ENCODE data around the gene RTCA.
"Not testable (repeated sequence)": the region's sequence is repeated elsewhere in the genome, so short reads cannot be mapped to it uniquely, and the experiment has no call there.

The RTCA gene

GRCh38 chr1:100261686-100262085, 4.3 kb upstream of the RTCA start:
- DNase-seq (ENCODE audit: low spot score): no peak

GRCh38 chr1:100264081-100264480, 1.9 kb upstream of the RTCA start:
- DNase-seq (ENCODE audit: low spot score): not testable (repeated sequence)

- DNase-seq (ENCODE audit: low spot score): peak; percentile 23
Measured at GRCh38 chr1:100265562-100265930, 470 bp upstream of the RTCA start.

- DNase-seq (ENCODE audit: low spot score): peak; percentile 48
Measured at GRCh38 chr1:100266741-100267140, 725 bp downstream of the RTCA start.

- no peak for DNase-seq (ENCODE audit: low spot score)
Measured at GRCh38 chr1:100267284-100267683, 1.3 kb downstream of the RTCA start.

- DNase-seq (ENCODE audit: low spot score): no peak
Measured at GRCh38 chr1:100268202-100268601, 2.2 kb downstream of the RTCA start.

- no peak for DNase-seq (ENCODE audit: low spot score)
Measured at GRCh38 chr1:100277866-100278265, 11.8 kb downstream of the RTCA start.

- DNase-seq (ENCODE audit: low spot score): no peak
Measured at GRCh38 chr1:100279358-100279923, 13.4 kb downstream of the RTCA start.

GRCh38 chr1:100279954-100280682, 14.1 kb downstream of the RTCA start:
- no peak for DNase-seq (ENCODE audit: low spot score)

GRCh38 chr1:100284591-100284990, 18.6 kb downstream of the RTCA start:
- DNase-seq (ENCODE audit: low spot score): no peak

GRCh38 chr1:100287162-100287561, 21.1 kb downstream of the RTCA start:
- DNase-seq (ENCODE audit: low spot score): no peak

- DNase-seq (ENCODE audit: low spot score): no peak
Measured at GRCh38 chr1:100290291-100290690, 24.3 kb downstream of the RTCA start.

GRCh38 chr1:100292711-100293110, 26.7 kb downstream of the RTCA start:
- peak; percentile 22 for DNase-seq (ENCODE audit: low spot score)

GRCh38 chr1:100296140-100296539, 30.1 kb downstream of the RTCA start:
- no peak for DNase-seq (ENCODE audit: low spot score)

GRCh38 chr1:100296997-100297396, 31.0 kb downstream of the RTCA start:
- DNase-seq (ENCODE audit: low spot score): not testable (repeated sequence)

- no peak for DNase-seq (ENCODE audit: low spot score)
Measured at GRCh38 chr1:100298512-100298911, 32.5 kb downstream of the RTCA start.

GRCh38 chr1:100299521-100300222, 33.7 kb downstream of the RTCA start:
- peak; percentile 73 for DNase-seq (ENCODE audit: low spot score)

- DNase-seq (ENCODE audit: low spot score): no peak
Measured at GRCh38 chr1:100300691-100301090, 34.7 kb downstream of the RTCA start.

- DNase-seq (ENCODE audit: low spot score): no peak
Measured at GRCh38 chr1:100302739-100303138, 36.7 kb downstream of the RTCA start.

- DNase-seq (ENCODE audit: low spot score): no peak
Measured at GRCh38 chr1:100304227-100304626, 38.2 kb downstream of the RTCA start.

- no peak for DNase-seq (ENCODE audit: low spot score)
Measured at GRCh38 chr1:100304921-100305320, 38.9 kb downstream of the RTCA start.

GRCh38 chr1:100305954-100306353, 39.9 kb downstream of the RTCA start:
- no peak for DNase-seq (ENCODE audit: low spot score)

- DNase-seq (ENCODE audit: low spot score): peak; percentile 38
Measured at GRCh38 chr1:100306735-100307313, 40.8 kb downstream of the RTCA start.
